Retinal pigment epithelial cell (primary cell): ENCODE measurements around the gene IFIT2.

ENCODE experiments used
- DNase-seq: peaks from one replicate; pipeline ENCODE4 v3.0.0-alpha.2; 2010; ENCODE audit warnings: low read depth
- H3K4me3 ChIP-seq: 2 replicates; pipeline ENCODE4 v1.5.1; 2011; ENCODE audit warnings: mild to moderate bottlenecking, low read length, control low read depth, moderate library complexity
- TF ChIP-seq, protein P1 (sequence below): conservative IDR thresholded peaks from 2 replicates; pipeline ENCODE4 v1.5.1; 2011; ENCODE audit warnings: low read depth, low read length, control low read depth, inconsistent platforms

Gene IFIT2

GRCh38 chr10:89302625-89303024, 779 bp downstream of the IFIT2 start:
- TF ChIP-seq, protein P1, sequence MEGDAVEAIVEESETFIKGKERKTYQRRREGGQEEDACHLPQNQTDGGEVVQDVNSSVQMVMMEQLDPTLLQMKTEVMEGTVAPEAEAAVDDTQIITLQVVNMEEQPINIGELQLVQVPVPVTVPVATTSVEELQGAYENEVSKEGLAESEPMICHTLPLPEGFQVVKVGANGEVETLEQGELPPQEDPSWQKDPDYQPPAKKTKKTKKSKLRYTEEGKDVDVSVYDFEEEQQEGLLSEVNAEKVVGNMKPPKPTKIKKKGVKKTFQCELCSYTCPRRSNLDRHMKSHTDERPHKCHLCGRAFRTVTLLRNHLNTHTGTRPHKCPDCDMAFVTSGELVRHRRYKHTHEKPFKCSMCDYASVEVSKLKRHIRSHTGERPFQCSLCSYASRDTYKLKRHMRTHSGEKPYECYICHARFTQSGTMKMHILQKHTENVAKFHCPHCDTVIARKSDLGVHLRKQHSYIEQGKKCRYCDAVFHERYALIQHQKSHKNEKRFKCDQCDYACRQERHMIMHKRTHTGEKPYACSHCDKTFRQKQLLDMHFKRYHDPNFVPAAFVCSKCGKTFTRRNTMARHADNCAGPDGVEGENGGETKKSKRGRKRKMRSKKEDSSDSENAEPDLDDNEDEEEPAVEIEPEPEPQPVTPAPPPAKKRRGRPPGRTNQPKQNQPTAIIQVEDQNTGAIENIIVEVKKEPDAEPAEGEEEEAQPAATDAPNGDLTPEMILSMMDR = no peak
- H3K4me3 ChIP-seq = no peak overlapping the region
- DNase-seq = no peak

- TF ChIP-seq, protein P1 = no peak
- no peak for DNase-seq
- H3K4me3 ChIP-seq = no peak overlapping the region
Measured at GRCh38 chr10:89303161-89303560, 1.3 kb downstream of the IFIT2 start.

- no peak overlapping the region for H3K4me3 ChIP-seq
- TF ChIP-seq, protein P1 = no peak
- no peak for DNase-seq
Measured at GRCh38 chr10:89304026-89304425, 2.2 kb downstream of the IFIT2 start.

GRCh38 chr10:89304446-89304845, 2.6 kb downstream of the IFIT2 start:
- H3K4me3 ChIP-seq = no peak overlapping the region
- TF ChIP-seq, protein P1 = no peak
- DNase-seq = no peak

DNA sequence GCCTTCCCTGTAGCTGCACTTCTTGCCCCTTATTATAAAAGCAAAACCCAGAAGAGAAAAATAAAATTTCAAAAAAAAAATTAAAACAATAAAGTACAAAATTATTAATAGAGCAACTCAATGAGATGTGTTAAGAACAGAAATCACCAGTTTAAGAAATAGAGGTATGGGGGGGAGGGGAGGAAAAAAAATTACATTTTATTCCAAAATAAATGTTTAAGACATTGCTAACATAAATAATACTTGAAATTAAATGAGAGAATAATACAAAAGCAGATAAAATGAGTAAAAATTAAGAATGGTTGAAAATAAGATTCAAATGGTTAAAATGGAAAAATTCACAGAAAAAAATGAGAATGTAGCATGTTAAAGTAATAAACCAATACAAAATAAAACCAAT, 3.1 kb downstream of the IFIT2 start:
- no peak for DNase-seq
- TF ChIP-seq, protein P1 = no peak
- no peak overlapping the region for H3K4me3 ChIP-seq

DNA sequence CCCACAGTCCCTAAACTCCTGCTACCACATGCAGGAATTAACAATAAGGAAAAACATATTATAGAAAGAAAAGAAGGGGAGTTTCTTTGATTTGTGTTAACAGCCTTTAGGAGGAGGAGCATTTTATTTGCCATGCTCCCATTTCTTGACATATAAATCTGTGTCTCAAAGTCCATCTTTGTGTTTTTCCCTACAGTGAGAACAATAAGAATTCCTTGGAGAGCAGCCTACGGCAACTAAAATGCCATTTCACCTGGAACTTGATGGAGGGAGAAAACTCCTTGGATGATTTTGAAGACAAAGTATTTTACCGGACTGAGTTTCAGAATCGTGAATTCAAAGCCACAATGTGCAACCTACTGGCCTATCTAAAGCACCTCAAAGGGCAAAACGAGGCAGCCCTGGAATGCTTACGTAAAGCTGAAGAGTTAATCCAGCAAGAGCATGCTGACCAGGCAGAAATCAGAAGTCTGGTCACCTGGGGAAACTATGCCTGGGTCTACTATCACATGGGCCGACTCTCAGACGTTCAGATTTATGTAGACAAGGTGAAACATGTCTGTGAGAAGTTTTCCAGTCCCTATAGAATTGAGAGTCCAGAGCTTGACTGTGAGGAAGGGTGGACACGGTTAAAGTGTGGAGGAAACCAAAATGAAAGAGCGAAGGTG, 4.1 kb downstream of the IFIT2 start:
- TF ChIP-seq, protein P1 = no peak
- H3K4me3 ChIP-seq = no peak overlapping the region
- no peak for DNase-seq
